Mesenchymal stem cell (in vitro differentiated cells and primary cell): ENCODE results near the gene OR2V2.
A peak's percentile ranks its signal among the peaks of the same experiment; 100 is the strongest.
"Not testable (repeated sequence)": the region's sequence is repeated elsewhere in the genome, so short reads cannot be mapped to it uniquely, and the experiment has no call there.

Experiments used
- DNase-seq: peaks from one replicate; pipeline ENCODE4 v3.0.0-alpha.2; 2013
- H2AFZ ChIP-seq: one replicate; pipeline ENCODE4 v1.6.1; 2013; ENCODE audit warnings: low read depth, mild to moderate bottlenecking, control low read depth, inconsistent platforms, low read length, moderate library complexity
- H2AK5ac ChIP-seq: 2 replicates; pipeline ENCODE4 v1.6.1; 2013; ENCODE audit warnings: low read length, moderate library complexity, mild to moderate bottlenecking, inconsistent platforms; ENCODE audit not compliant: severe bottlenecking
- H2BK120ac ChIP-seq: one replicate; pipeline ENCODE4 v1.6.1; 2013; ENCODE audit warnings: low read depth, mild to moderate bottlenecking, inconsistent platforms, low read length, moderate library complexity
- H2BK12ac ChIP-seq, 2 experiments: one replicate each; pipeline ENCODE4 v1.6.1; 2013; ENCODE audit warnings: inconsistent platforms in 2 of 2, low read length in 2 of 2, mild to moderate bottlenecking in 2 of 2, moderate library complexity in 2 of 2, control low read depth in 1 of 2
- H2BK15ac ChIP-seq: one replicate; pipeline ENCODE4 v1.6.1; 2013; ENCODE audit warnings: mild to moderate bottlenecking, low read depth, inconsistent platforms; ENCODE audit not compliant: poor library complexity, severe bottlenecking
- H2BK5ac ChIP-seq: 2 replicates; pipeline ENCODE4 v1.6.1; 2013; ENCODE audit warnings: low read depth, mild to moderate bottlenecking, low read length, control low read depth, inconsistent platforms; ENCODE audit not compliant: poor library complexity, severe bottlenecking
- H3K14ac ChIP-seq, 2 experiments: one replicate each; pipeline ENCODE4 v1.6.1; 2013; ENCODE audit warnings: inconsistent platforms in 2 of 2, low read length in 2 of 2, control low read depth in 1 of 2, mild to moderate bottlenecking in 1 of 2, moderate library complexity in 1 of 2
- H3K18ac ChIP-seq, 2 experiments: one replicate each; pipeline ENCODE4 v1.6.1; 2013; ENCODE audit warnings: inconsistent platforms in 2 of 2, low read length in 2 of 2, control low read depth in 1 of 2, low read depth in 1 of 2, mild to moderate bottlenecking in 1 of 2
- H3K23ac ChIP-seq, 2 experiments: one replicate each; pipeline ENCODE4 v1.6.1; 2013; ENCODE audit warnings: inconsistent platforms in 2 of 2, low read length in 2 of 2, mild to moderate bottlenecking in 2 of 2, moderate library complexity in 2 of 2, control low read depth in 1 of 2
- H3K27ac ChIP-seq: 2 replicates; pipeline ENCODE4 v1.5.1; 2013; ENCODE audit warnings: mild to moderate bottlenecking, moderate library complexity, low read length, control low read depth, inconsistent platforms; ENCODE audit not compliant: poor library complexity, severe bottlenecking
- H3K27me3 ChIP-seq, 2 experiments: 2 replicates each; pipeline versions ENCODE4 v1.6.1 to v1.7.0; 2013; ENCODE audit warnings: low read length in 2 of 2, mild to moderate bottlenecking in 2 of 2, moderate library complexity in 2 of 2, control low read depth in 1 of 2, inconsistent platforms in 1 of 2; ENCODE audit not compliant: control insufficient read depth in 1 of 2, insufficient read depth in 1 of 2
- H3K36me3 ChIP-seq, 2 experiments: 2 replicates each; pipeline versions ENCODE4 v1.6.1 to v1.7.0; 2013; ENCODE audit warnings: low read length in 2 of 2, control low read depth in 1 of 2, inconsistent platforms in 1 of 2, low read depth in 1 of 2, mild to moderate bottlenecking in 1 of 2; ENCODE audit not compliant: insufficient read depth in 2 of 2, control insufficient read depth in 1 of 2
- H3K4ac ChIP-seq, 2 experiments: one replicate each; pipeline ENCODE4 v1.6.1; 2013; ENCODE audit warnings: inconsistent platforms in 2 of 2, low read length in 2 of 2, mild to moderate bottlenecking in 2 of 2, moderate library complexity in 2 of 2, control low read depth in 1 of 2, low read depth in 1 of 2
- H3K4me1 ChIP-seq: 2 replicates; pipeline ENCODE4 v1.6.1; 2013; ENCODE audit warnings: low read depth, low read length, control low read depth; ENCODE audit not compliant: control insufficient read depth, insufficient read depth
- H3K4me2 ChIP-seq: 2 replicates; pipeline ENCODE4 v1.6.1; 2013; ENCODE audit warnings: low read length, mild to moderate bottlenecking, inconsistent platforms; ENCODE audit not compliant: poor library complexity, severe bottlenecking
- H3K4me3 ChIP-seq, 2 experiments: 2 replicates each; pipeline versions ENCODE4 v1.5.1 to v1.7.0; 2013; ENCODE audit warnings: low read length in 2 of 2, mild to moderate bottlenecking in 2 of 2, control low read depth in 1 of 2, low read depth in 1 of 2; ENCODE audit not compliant: insufficient read depth in 1 of 2
- H3K79me1 ChIP-seq: replicated peaks from 2 replicates; pipeline ENCODE4 v1.6.1; 2013; ENCODE audit warnings: mild to moderate bottlenecking, control low read depth, low read length, inconsistent platforms; ENCODE audit not compliant: poor library complexity, severe bottlenecking
- H3K9ac ChIP-seq: 2 replicates; pipeline ENCODE4 v1.7.0; 2013; ENCODE audit warnings: mild to moderate bottlenecking, low read length, moderate library complexity
- H3K9me3 ChIP-seq: 2 replicates; pipeline ENCODE4 v1.7.0; 2013; ENCODE audit warnings: mild to moderate bottlenecking, low read length; ENCODE audit not compliant: control insufficient read depth
- H4K8ac ChIP-seq: one replicate; pipeline ENCODE4 v1.6.1; 2013; ENCODE audit warnings: inconsistent platforms, mild to moderate bottlenecking, low read length, moderate library complexity
- H4K91ac ChIP-seq: one replicate; pipeline ENCODE4 v1.6.1; 2013; ENCODE audit warnings: mild to moderate bottlenecking, low read length, inconsistent platforms
- WGBS: methylation state at CpG from one replicate; pipeline ENCODE4 v1.1.7; 2013; ENCODE audit warnings: mixed read lengths; 5-methylcytosine and 5-hydroxymethylcytosine counted together

OR2V2 gene

DNA sequence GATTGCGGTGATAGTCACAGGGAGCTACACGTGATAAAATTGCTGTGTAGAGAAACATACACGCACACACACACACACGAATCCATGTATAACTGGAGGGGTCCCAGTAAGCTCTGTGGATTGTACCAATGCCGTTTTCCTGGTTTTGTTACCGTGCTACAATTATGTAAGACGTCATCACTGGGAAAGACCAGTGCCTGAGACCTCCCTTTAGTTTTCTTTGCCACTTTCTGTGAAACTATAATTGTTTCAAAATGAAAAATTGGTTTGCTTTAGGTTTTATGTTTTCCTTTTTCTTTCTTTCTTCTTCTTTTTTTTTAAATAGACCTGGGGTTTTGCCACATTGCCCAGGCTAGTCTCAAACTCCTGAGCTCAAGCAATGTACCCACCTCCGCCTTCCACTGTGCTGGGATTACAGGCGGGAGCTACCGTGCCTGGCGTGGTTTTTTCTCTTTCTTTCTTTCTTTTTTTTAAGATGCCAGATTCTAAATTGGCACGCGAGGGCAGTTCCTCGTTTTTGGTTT, 21.3 kb downstream of the OR2V2 start:
- H3K9me3 ChIP-seq = no peaks in the 10 kb centered on the region
- H4K8ac ChIP-seq = no peak overlapping the region
- H3K9ac ChIP-seq = peak overlapping the region; percentile 25
- no peak overlapping the region for H3K18ac ChIP-seq
- no peak overlapping the region for H2AK5ac ChIP-seq
- H3K36me3 ChIP-seq = no peaks in the 10 kb centered on the region
- no peak overlapping the region for H3K23ac ChIP-seq
- no peak overlapping the region for H3K14ac ChIP-seq
- WGBS = 19% methylated on average over 9 of the region's 14 CpGs
- H3K79me1 ChIP-seq = no peaks in the 10 kb centered on the region
- H2BK12ac ChIP-seq = no peak overlapping the region
- peak overlapping the region; percentile 68 for H2AFZ ChIP-seq
- H3K4me3 ChIP-seq = peak overlapping the region in 1 of 2 experiments; percentile 10
- no peak overlapping the region for H2BK5ac ChIP-seq
- H3K4ac ChIP-seq = no peak overlapping the region
- H3K4me1 ChIP-seq = peaks cover 18% of the 10 kb centered on the region
- peak overlapping the region; percentile 22 for H3K4me2 ChIP-seq
- no peak overlapping the region for H3K27ac ChIP-seq
- no peak overlapping the region for H2BK120ac ChIP-seq
- H4K91ac ChIP-seq = no peak overlapping the region
- peak; percentile 26 for DNase-seq
- peaks cover 5 to 16% of the 10 kb centered on the region in 2 experiments for H3K27me3 ChIP-seq
- H2BK15ac ChIP-seq = no peak overlapping the region

- H2BK120ac ChIP-seq = not testable (repeated sequence)
Measured at GRCh38 chr5:181169459-181170236, 22.3 kb downstream of the OR2V2 start.

DNA sequence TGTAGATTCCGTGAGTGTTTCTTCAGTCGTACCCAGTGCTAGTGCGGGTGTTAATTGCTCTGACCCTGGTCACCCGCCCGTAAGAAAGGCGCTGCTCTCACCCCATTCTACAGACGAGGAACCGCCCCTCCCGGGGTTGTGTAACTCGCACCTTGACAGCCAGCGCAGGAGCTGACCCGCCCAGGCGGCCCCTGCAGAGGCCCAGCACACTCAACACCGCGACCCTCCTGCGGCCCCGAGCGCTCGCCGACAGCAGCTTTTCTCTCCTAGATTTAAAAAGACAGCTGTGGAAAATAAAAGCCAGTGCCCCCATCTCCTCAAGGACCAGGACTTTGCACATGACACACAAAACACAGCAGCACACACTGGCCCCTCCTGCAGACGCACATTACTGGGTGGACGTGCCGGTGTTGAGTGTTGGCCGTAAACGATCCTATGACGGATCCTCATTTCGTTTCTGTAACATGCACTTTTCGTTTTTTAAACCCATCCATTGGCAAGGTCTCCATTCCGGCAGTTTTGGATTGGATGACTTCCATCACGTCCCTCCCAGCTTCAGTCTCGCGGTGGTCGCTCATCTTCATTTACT, 22.9 kb downstream of the OR2V2 start:
- Histone ChIP-seq H3K9me3 (no peaks in the 10 kb centered on the region), H4K8ac (no peak overlapping the region), H3K27ac (peak overlapping the region; percentile 52), H3K79me1 (no peaks in the 10 kb centered on the region), H3K27me3 (peaks cover 5 to 16% of the 10 kb centered on the region in 2 experiments), H3K18ac (peak overlapping the region in 1 of 2 experiments; percentile 3), H2AFZ (no peak overlapping the region), H3K4me1 (peaks cover 24% of the 10 kb centered on the region), H2BK12ac (no peak overlapping the region), H3K4me3 (peak overlapping the region; percentile 31 to 73), H4K91ac (no peak overlapping the region), H2BK15ac (no peak overlapping the region), H2BK5ac (no peak overlapping the region), H2BK120ac (no peak overlapping the region), H2AK5ac (no peak overlapping the region), H3K23ac (no peak overlapping the region), H3K4me2 (peak overlapping the region; percentile 51), H3K14ac (peak overlapping the region in 1 of 2 experiments; percentile 0), H3K36me3 (no peaks in the 10 kb centered on the region), H3K9ac (no peak overlapping the region), H3K4ac (no peak overlapping the region)
- no peak for DNase-seq
- 14% methylated on average over 33 of the region's 33 CpGs for WGBS

More at GRCh38 chr5:181169459-181170236, 22.3 kb downstream of the OR2V2 start:
- Histone ChIP-seq H3K14ac (peak overlapping the region in 1 of 2 experiments; percentile 0), H3K18ac (peak overlapping the region in 1 of 2 experiments; percentile 3), H3K4me2 (peak overlapping the region; percentile 51), H4K8ac (peak overlapping the region; percentile 19), H3K4me3 (peak overlapping the region; percentile 31 to 73), H3K27ac (peak overlapping the region; percentile 52), H3K4me1 (peaks cover 24% of the 10 kb centered on the region), H3K27me3 (peaks cover 5 to 16% of the 10 kb centered on the region in 2 experiments)
- not testable (repeated sequence) for H2AFZ ChIP-seq, H2AK5ac ChIP-seq, H2BK15ac ChIP-seq, H3K36me3 ChIP-seq, H3K9ac ChIP-seq, H2BK5ac ChIP-seq, H2BK12ac ChIP-seq, H3K9me3 ChIP-seq, H3K79me1 ChIP-seq, H3K23ac ChIP-seq, H3K4ac ChIP-seq, H4K91ac ChIP-seq
- DNase-seq = peak; percentile 78
- under 1% methylated on average over 47 of the region's 50 CpGs for WGBS

GRCh38 chr5:181170996-181171395, 23.6 kb downstream of the OR2V2 start:
- no peak overlapping the region for H2BK15ac ChIP-seq
- no peak overlapping the region for H2AK5ac ChIP-seq
- DNase-seq = peak; percentile 29
- H3K4ac ChIP-seq = no peak overlapping the region
- peaks cover 24% of the 10 kb centered on the region for H3K4me1 ChIP-seq
- H2BK120ac ChIP-seq = no peak overlapping the region
- H3K9me3 ChIP-seq = no peaks in the 10 kb centered on the region
- H3K27me3 ChIP-seq = peaks cover 8 to 16% of the 10 kb centered on the region in 2 experiments
- no peaks in the 10 kb centered on the region for H3K79me1 ChIP-seq
- H3K36me3 ChIP-seq = no peaks in the 10 kb centered on the region
- H3K4me2 ChIP-seq = no peak overlapping the region
- H3K9ac ChIP-seq = no peak overlapping the region
- H2AFZ ChIP-seq = no peak overlapping the region
- H3K27ac ChIP-seq = peak overlapping the region; percentile 52
- WGBS = 70% methylated on average over 6 of the region's 6 CpGs
- no peak overlapping the region for H4K91ac ChIP-seq
- H3K18ac ChIP-seq = no peak overlapping the region
- no peak overlapping the region for H2BK5ac ChIP-seq
- H3K14ac ChIP-seq = no peak overlapping the region
- H3K4me3 ChIP-seq = peak overlapping the region in 1 of 2 experiments; percentile 73
- no peak overlapping the region for H4K8ac ChIP-seq
- no peak overlapping the region for H3K23ac ChIP-seq
- no peak overlapping the region for H2BK12ac ChIP-seq
